GM21717 (cell line): Measurements from ENCODE around the gene HOXB6.

Experiments
- ATAC-seq: cut with Tn5 transposase; IDR thresholded peaks from one replicate; pipeline ENCODE4 v1.9.1; 2021; ENCODE audit warnings: mild to moderate bottlenecking, moderate library complexity; ENCODE audit not compliant: unreplicated experiment

Gene HOXB6

DNA sequence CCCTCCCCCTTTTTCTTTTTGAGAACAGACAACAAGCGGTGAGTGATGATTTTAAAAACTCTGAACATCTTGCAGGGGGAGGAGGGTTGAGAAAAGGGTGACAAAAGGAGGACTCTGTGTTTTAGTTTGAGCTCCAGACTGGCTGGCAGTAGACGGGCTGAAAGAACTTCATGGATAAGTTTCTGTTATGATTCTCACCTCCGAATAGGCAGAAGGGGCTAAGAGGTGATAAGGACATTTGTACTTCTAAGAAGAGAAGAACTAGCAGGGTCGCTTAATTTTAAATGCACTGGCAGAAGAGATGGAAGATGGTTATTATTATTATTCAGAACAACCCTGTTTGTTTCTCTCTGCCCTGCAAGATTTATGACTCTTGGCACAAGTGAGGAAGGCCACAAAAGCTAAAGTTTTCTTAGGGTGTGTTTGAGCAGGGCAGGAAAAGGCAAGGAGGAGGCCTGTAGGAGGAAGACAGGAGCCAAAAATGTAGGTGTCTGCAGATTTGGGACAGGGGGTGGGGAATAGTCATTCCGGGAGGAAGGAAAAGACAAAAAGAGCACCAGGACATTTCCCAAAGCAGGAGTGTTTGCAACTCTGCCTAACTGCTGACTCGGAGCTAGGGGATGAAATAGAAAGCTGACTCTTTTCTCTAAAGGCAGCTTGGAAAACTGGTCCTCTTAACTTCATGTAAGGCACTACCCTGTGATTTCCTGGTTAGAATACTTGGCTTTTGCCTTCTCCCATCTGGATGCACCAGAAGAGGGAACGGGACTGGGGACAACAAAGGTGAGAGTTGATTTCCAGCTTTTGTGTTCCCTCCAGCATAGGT lies 48.0 kb downstream of the HOXB6 start:
- no peak for ATAC-seq

DNA sequence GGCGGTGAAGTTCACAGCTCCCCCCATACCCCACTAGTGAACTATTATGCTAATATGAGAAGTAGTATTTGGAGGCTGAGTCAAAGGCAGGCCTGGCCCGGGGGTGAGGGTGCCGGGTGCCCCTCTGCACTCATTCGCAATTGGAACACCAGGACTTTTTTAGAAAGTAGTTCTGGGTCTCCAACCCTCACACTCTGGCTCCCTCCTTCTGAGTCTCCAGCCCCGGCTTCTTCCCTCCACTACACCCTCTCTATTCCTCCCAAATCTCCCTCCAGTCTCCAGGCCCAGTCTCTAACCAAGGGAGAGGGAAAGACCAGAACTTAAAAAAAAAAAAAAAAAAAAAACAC lies 48.6 kb downstream of the HOXB6 start:
- no peak for ATAC-seq

- no peak for ATAC-seq
These were observed 49.2 kb downstream of the HOXB6 start for GRCh38 chr17:48555258-48556228.

DNA sequence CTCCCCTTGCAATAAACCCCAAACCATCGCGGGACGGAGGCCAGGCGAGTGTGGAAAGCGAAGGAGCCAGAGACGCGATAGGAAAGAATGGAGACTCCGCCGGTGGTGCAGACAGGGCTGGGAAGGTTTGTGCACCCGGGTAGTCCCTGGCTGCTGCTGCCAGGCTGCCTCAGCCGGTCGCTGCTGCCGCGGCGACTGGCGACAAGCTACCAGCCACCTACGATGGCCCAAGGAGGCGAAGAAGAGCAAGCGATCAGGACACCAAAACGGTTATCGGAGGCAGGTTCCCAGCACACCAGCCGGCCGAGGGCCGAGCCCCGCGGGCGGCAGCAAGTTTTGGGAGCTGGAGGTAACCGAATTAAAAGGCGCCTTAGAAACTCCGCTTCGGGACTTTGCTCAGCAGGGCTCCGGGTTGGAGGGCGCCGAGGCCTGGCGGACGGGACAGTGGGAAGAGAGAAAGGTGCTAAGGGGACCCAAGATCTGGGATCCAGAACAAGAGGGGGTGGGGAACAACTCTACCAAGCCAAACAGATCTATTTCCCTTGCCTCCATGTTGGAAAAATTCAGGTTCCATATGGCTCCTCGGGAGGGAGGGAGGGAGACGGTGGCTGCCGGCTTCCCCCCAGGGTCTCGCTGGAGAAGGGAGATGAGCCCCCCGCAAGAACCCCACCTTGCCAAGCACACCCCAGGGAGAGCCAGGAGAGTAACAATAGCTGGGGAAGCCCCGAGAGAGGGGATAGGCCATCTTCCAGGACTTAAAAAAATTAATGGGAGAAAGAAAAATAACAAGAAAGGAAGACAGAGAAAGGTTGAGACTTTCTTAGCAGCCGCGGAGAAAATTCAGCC lies 50.2 kb downstream of the HOXB6 start:
- no peak for ATAC-seq

DNA sequence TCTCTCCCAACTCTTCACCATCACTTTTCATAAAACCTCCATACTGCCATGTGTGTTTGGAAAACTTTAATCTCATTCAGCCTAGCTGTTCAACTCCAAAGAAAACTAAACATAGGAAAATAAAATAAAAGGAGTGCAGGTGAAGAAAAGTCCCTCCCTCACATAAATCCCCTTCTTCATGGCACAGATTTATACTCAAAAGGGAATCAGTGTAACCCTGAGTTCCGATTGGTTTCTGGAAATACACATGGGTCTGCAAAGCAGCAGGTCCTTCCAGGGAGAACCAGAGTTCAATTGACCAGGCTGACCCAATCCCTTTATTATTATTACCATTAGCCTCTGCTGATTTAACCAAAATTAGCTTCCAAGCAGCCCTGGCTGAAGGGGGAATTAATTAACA lies 51.0 kb downstream of the HOXB6 start:
- ATAC-seq = no peak

DNA sequence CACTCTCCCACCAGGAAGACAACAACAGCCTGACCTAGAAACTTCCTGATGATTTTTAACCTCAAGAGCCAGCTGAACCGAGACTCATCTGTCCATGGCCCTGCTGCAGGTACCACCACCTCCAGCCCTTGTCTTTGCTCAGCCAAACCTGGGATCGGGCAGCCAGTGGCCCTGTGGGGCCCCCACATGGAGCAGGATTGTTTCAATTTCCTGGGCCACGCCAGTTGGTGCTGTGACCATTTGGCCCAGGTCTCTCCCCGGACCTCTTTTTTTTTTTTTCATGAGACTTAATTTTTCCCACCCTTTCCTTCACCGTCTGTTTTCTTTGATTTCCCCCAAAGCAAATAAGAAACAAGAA lies 51.6 kb downstream of the HOXB6 start:
- ATAC-seq = no peak

- no peak for ATAC-seq
These were observed 52.2 kb downstream of the HOXB6 start for GRCh38 chr17:48552466-48553189.

GRCh38 chr17:48551596-48552465 lies 53.0 kb downstream of the HOXB6 start:
- no peak for ATAC-seq

GRCh38 chr17:48551214-48551555 lies 53.6 kb downstream of the HOXB6 start:
- ATAC-seq = no peak

DNA sequence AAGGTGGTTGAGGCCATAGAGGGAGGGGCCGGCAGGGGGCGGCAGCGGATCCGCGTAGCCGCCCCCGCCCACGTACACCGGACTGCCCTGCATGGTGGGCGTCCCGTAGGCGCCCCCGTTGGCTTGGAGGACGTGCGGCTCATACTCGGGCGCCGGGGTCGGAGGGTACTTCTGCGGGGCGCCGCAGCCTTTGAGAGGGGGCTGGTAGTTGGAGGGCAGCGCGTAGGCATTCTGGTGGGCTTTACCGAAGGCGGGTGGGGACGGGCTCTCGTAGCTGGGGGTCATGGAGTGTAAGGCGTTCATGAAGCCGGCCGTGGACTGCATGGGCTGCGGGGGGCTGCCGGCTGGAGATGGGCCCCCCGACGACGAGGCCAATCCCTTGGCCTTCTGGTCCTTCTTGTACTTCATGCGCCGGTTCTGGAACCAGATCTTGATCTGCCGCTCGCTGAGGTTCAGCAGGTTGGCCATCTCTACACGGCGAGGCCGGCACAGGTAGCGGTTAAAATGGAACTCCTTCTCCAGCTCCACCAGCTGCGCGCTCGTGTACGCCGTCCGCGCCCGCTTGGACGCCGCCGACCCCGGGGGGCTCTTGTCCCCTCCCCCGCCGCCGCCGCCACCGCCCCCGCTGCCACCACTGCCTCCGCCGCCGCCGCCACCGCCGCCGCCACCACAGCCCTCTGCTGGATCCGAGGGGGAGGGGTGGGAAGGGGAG lies 54.1 kb downstream of the HOXB6 start:
- ATAC-seq = no peak

- ATAC-seq = no peak
These were observed 54.8 kb downstream of the HOXB6 start for GRCh38 chr17:48549914-48550501.

DNA sequence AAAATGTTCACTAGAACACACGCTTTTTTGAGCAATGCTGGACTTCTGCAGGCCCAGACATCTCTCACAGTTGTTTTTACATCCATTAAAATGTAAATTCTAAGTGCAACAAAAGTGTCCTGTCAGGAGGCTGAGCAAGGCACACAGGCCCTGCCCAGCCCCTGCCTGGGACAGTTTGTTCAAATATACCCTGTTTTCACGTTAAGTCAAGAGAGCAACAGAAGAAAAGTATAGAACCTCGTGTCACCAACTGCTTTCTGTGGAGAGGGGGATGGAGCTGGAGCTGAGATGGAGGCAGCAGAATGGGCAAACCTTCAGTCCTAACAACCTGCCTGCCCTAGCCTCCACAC lies 55.5 kb downstream of the HOXB6 start:
- no peak for ATAC-seq

DNA sequence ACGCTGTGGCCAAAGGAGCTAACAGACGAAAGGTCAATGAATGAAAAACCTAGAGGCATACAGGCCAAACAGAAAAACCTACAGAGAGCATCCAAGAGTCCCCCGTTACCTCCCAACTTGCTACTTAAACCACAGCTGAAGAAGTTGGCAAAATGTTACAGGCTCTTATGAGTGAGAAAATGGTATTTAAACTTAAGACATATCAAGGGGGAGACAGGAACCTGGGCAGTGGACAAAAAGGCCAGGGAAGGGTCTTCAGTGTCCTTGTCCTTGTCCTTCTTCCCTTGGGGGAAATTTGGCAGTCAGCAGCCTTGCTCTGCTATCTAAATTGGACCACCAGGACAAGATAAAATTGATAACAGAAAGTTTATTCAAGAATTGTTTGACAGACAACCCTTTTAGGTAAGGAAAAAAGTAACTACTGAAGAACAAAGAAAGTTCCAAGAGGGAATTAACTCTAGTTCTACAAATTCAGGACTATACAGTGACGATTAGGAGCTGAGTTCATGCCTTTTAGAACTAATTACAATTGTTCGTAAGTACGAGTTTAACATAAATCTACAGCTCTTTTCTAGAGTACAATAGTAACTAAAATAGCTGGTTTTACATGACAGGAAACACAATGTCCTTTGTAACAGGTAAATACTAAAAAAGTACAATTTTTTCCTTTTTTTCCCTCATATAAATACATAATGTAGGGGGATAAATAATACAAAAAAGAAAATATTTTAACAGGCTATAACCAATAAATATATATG lies 56.1 kb downstream of the HOXB6 start:
- no peak for ATAC-seq

DNA sequence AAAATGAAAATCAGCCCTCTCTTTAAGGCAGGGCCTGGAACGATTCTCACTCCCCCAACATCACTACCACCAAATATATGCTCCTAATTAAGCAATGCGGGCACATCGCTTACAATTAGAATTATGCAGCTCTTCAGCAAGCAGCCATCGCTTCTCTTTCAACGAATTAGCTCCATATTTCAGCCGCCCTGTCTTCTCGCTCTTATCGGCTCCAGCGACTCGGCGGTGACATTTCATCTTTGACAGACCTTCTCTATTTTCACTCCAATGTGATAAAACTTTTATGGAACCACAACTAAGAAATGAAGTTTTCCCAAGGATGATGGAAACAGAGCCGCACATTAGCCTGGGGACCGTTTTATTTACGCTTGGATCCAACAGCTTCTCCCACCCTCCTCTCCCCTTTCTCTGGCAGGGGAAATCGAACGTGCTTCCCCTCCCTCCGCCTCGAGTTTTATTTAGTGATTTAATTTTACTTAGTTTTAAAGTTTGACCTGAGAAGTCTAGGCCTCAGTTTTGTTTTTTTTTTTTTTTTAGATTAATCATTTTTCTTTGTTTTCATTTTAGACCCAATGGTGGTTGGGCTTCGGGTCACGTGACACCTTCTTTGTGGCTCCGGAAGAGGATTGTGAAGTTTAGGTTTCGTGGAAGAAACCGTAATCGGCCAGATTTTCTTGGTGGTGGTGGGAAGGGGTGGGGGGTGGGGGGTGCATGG lies 56.8 kb downstream of the HOXB6 start:
- ATAC-seq = no peak

GRCh38 chr17:48546924-48547807 lies 57.6 kb downstream of the HOXB6 start:
- no peak for ATAC-seq

DNA sequence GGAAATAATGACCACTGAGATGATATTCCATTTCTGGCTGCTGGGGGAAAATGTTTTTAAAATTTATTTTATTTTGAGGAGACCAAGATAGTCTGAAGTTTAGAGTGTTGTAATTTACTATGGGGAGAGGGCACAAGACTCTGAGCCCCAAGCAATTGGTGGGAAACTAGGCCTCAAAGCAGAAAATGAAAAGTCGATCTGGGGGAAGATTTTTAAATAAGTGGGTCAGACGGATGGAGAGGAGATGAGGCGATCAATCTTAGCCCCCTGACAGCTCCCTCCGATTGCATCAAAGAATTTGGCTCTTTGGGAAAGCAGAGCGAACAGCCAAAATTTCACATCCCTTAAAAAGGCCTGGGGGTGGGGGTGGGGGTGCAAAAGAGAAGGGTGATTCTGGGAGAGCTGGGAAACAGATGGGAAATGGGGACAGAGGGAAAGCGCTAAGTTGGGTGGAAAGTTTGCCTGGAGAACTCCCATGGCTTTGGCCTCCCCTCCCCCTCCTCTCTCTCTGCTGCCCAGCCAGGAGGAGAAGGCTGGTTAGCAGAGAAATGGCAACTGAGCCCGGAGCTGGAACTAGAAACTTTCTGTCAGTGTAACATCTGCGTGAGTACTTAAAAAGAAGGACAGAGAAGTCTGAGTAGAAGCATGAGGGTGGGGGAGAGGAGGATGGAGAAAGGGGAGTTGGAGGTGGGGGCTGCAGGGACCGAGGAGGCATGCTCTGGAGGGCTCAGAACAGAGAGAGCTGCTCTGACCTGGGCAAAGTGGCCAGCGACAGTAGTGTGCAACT lies 58.5 kb downstream of the HOXB6 start:
- no peak for ATAC-seq
